ENCODE measurements around the gene ZNF579. TPM values are rescaled to one million over a fixed set of nuclear protein-coding genes. Genes with fewer than 3 reads are reported as not detected.
"Not testable (repeated sequence)": the region's sequence is repeated elsewhere in the genome, so short reads cannot be mapped to it uniquely, and the experiment has no call there.

The ZNF579 gene
- total RNA-seq, 1 experiment from 2014 or later, result 2.1 TPM

- DNase-seq (ENCODE audit: extremely low read depth, low read depth), result no peak
Measured at GRCh38 chr19:55544776-55545439, 35.7 kb downstream of the ZNF579 start.

- no peak for DNase-seq (ENCODE audit: extremely low read depth, low read depth)
Measured at GRCh38 chr19:55544014-55544413, 36.6 kb downstream of the ZNF579 start.

GRCh38 chr19:55543567-55543966 lies 37.1 kb downstream of the ZNF579 start:
- DNase-seq (ENCODE audit: extremely low read depth, low read depth), result no peak

DNA sequence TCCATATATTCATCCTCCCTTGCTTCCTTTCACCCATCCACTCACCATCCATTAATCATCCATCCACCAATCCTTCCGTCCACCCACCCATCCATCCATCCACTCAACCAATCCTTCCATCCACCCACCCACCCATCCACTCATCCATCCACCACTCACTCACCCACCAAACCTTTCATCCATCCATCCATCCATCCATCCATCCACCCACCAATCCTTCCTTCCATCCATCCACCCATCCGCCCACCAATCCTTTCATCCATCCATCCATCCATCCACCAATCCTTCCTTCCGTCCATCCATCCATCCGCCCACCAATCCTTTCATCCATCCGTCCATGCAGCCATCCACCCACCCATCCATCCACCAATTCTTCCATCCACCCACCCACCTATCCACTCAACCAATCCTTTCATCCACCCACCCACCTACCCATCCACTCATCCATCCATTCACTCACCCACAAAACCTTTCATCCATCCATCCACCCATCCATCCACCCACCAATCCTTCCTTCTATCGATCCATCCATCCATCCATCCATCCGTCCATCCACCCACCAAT lies 38.3 kb downstream of the ZNF579 start:
- no peak for DNase-seq (ENCODE audit: extremely low read depth, low read depth)

- DNase-seq (ENCODE audit: extremely low read depth, low read depth), result no peak
Measured at GRCh38 chr19:55541091-55541490, 39.6 kb downstream of the ZNF579 start.

GRCh38 chr19:55540619-55541018 lies 40.0 kb downstream of the ZNF579 start:
- no peak for DNase-seq (ENCODE audit: extremely low read depth, low read depth)

- no peak for DNase-seq (ENCODE audit: extremely low read depth, low read depth)
Measured at GRCh38 chr19:55539090-55539984, 41.3 kb downstream of the ZNF579 start.

- no peak for DNase-seq (ENCODE audit: extremely low read depth, low read depth)
Measured at GRCh38 chr19:55538132-55538531, 42.5 kb downstream of the ZNF579 start.

- no peak for DNase-seq (ENCODE audit: extremely low read depth, low read depth)
Measured at GRCh38 chr19:55537741-55538111, 42.9 kb downstream of the ZNF579 start.

DNA sequence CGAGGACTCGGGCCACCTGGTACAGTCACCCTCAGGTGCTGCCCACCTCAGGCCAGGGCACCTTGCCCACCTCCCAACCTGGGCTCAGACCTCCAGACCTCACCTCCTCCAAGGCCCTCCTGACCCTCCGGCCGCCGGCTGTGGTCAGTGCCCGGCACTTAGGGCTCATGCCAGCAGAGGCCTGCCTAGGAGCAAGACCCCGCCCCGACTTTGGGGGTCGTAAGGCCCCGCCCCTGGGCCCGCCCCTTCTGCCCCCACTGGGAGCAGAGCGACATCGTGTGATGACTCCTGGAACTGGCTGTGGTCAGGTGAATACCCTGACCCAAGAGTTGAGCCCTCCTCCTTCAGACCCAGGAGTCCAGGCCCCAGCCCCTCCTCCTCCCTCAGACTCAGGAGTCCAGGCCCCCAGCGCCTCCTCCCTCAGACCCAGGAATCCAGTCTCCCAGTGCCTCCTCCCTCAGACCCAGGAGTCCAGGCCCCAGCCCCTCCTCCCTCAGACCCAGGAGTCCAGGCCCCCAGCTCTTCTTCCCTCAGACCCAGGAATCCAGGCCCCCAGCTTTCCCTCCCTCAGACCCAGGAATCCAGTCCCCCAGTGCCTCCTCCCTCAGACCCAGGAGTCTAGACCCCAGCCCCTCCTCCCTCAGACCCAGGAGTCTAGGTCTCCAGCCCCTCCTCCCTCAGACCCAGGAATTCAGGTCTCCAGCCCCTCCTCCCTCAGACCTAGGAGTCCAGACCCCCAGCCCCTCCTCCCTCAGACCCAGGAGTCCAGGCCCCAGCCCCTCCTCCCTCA lies 43.5 kb downstream of the ZNF579 start, which contains the start of gene SBK2:
Gene SBK2, minus strand, starts transcription at position 183 of the 790 bp plus-strand sequence. CDS start 839 bp downstream, outside the sequence.
- DNase-seq (ENCODE audit: extremely low read depth, low read depth), result no peak

GRCh38 chr19:55536366-55536765 lies 44.3 kb downstream of the ZNF579 start:
- no peak for DNase-seq (ENCODE audit: extremely low read depth, low read depth)

GRCh38 chr19:55535965-55536350 lies 44.7 kb downstream of the ZNF579 start:
- DNase-seq (ENCODE audit: extremely low read depth, low read depth), result no peak

GRCh38 chr19:55535173-55535964 lies 45.3 kb downstream of the ZNF579 start:
- no peak for DNase-seq (ENCODE audit: extremely low read depth, low read depth)

DNA sequence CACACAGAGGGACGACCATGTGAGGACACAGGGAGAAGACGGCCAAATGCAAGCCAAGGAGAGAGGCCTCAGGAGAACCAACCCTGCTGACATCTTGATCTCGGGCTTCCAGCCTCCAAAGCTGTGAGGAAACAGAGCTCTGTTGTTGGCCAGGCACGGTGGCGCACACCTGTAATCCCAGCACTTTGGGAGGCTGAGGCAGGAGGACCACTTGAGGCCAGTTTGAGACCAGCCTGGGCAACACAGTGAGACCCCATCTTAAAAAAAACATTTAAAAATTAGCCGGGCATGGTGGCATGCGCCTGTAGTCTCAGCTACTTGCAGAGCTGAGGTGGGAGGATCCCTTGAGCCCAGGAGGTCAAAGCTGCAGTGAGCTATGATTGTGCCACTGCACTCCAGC lies 46.4 kb downstream of the ZNF579 start:
- not testable (repeated sequence) for DNase-seq (ENCODE audit: extremely low read depth, low read depth)

- no peak for DNase-seq (ENCODE audit: extremely low read depth, low read depth)
Measured at GRCh38 chr19:55530996-55531395, 49.7 kb downstream of the ZNF579 start.

- DNase-seq (ENCODE audit: extremely low read depth, low read depth), result no peak
Measured at GRCh38 chr19:55529636-55530234, 50.9 kb downstream of the ZNF579 start.

GRCh38 chr19:55528030-55528803 lies 52.4 kb downstream of the ZNF579 start:
- DNase-seq (ENCODE audit: extremely low read depth, low read depth), result no peak

- DNase-seq (ENCODE audit: extremely low read depth, low read depth), result no peak
Measured at GRCh38 chr19:55527197-55528029, 53.2 kb downstream of the ZNF579 start.

All from NCI-H460 (cell line).